Measurements from ENCODE around the gene PGBD1.

Gene PGBD1

GRCh38 chr6:28281288-28282064 lies at the start of gene PGBD1:
TSS of gene PGBD1 (plus strand) at chr6:28281572. CDS start at chr6:28283814, 2,242 bp downstream.
- peak; percentile 17 for DNase-seq (ENCODE audit: low read depth)

GRCh38 chr6:28232785-28233184 lies 48.6 kb upstream of the PGBD1 start:
- DNase-seq (ENCODE audit: low read depth), result no peak

GRCh38 chr6:28235912-28236452 lies 45.4 kb upstream of the PGBD1 start:
- no peak for DNase-seq (ENCODE audit: low read depth)

GRCh38 chr6:28239636-28240035 lies 41.7 kb upstream of the PGBD1 start:
- DNase-seq (ENCODE audit: low read depth), result no peak

- DNase-seq (ENCODE audit: low read depth), result no peak
Observed at GRCh38 chr6:28240471-28240870, 40.9 kb upstream of the PGBD1 start.

GRCh38 chr6:28243946-28244345 lies 37.4 kb upstream of the PGBD1 start:
- no peak for DNase-seq (ENCODE audit: low read depth)

GRCh38 chr6:28245206-28245941 lies 36.0 kb upstream of the PGBD1 start:
- no peak for DNase-seq (ENCODE audit: low read depth)

- no peak for DNase-seq (ENCODE audit: low read depth)
Observed at GRCh38 chr6:28248916-28249315, 32.5 kb upstream of the PGBD1 start.

GRCh38 chr6:28250747-28251146 lies 30.6 kb upstream of the PGBD1 start:
- no peak for DNase-seq (ENCODE audit: low read depth)

GRCh38 chr6:28251661-28252008 lies 29.7 kb upstream of the PGBD1 start:
- DNase-seq (ENCODE audit: low read depth), result no peak

- peak; percentile 50 for DNase-seq (ENCODE audit: low read depth)
Observed at GRCh38 chr6:28252009-28252975, 29.1 kb upstream of the PGBD1 start, which contains the start of gene ZKSCAN4. TSS of gene ZKSCAN4 (minus strand) at chr6:28252269. CDS start at chr6:28251980, 289 bp downstream.

- DNase-seq (ENCODE audit: low read depth), result no peak
Observed at GRCh38 chr6:28254121-28254519, 27.3 kb upstream of the PGBD1 start.

GRCh38 chr6:28257042-28257441 lies 24.3 kb upstream of the PGBD1 start:
- no peak for DNase-seq (ENCODE audit: low read depth)

GRCh38 chr6:28258877-28259777 lies 22.2 kb upstream of the PGBD1 start, which contains the start of gene NKAPL:
TSS of gene NKAPL (plus strand) at chr6:28259297. CDS start at chr6:28259372, 75 bp downstream.
- peak; percentile 53 for DNase-seq (ENCODE audit: low read depth)

GRCh38 chr6:28263922-28264321 lies 17.4 kb upstream of the PGBD1 start:
- no peak for DNase-seq (ENCODE audit: low read depth)

- no peak for DNase-seq (ENCODE audit: low read depth)
Observed at GRCh38 chr6:28264834-28265401, 16.5 kb upstream of the PGBD1 start.

GRCh38 chr6:28266563-28266961 lies 14.8 kb upstream of the PGBD1 start:
- DNase-seq (ENCODE audit: low read depth), result no peak

- DNase-seq (ENCODE audit: low read depth), result peak; percentile 74
Observed at GRCh38 chr6:28266962-28267694, 14.2 kb upstream of the PGBD1 start, which contains the start of gene ZSCAN26. TSS of gene ZSCAN26 (plus strand) at chr6:28267143. CDS start at chr6:28271920, 4,777 bp downstream.

GRCh38 chr6:28267695-28268059 lies 13.7 kb upstream of the PGBD1 start:
- DNase-seq (ENCODE audit: low read depth), result no peak

- no peak for DNase-seq (ENCODE audit: low read depth)
Observed at GRCh38 chr6:28269492-28269891, 11.9 kb upstream of the PGBD1 start.

Data from stimulated activated CD8-positive, alpha-beta memory T cell treated with anti-CD3 and anti-CD28 coated beads, Interleukin-12 subunit alpha, Interleukin-12 subunit beta, amount 100 ng/mL, for 4 hours (primary cell).